Body of pancreas (tissue), 4 donors: ENCODE data around the gene MICAL1. TPM values are rescaled to one million over a fixed set of nuclear protein-coding genes. Genes with fewer than 3 reads are reported as not detected.
A peak's percentile ranks its signal among the peaks of the same experiment; 100 is the strongest.
"Not testable (repeated sequence)": the region's sequence is repeated elsewhere in the genome, so short reads cannot be mapped to it uniquely, and the experiment has no call there.

Source experiments
- ATAC-seq: fragments of 150-250 bp; one replicate; pipeline ENCODE4 v1.9.1; 2016
- DNase-seq, 4 donors: peaks; one replicate each; pipeline ENCODE4 v3.0.0-alpha.2; 2019
- H3K27ac ChIP-seq, 4 donors: fragments of 200-600 bp; sonication (generic); 1 replicate in 3 of 4; 2 replicates in 1 of 4; pipeline versions ENCODE4 v1.5.1 to v1.6.1; 2016 to 2019; ENCODE audit warnings: mild to moderate bottlenecking in 1 of 4, mixed read lengths in 1 of 4, moderate library complexity in 1 of 4
- H3K27me3 ChIP-seq, 2 donors: fragments of 200-600 bp; sonication (generic); one replicate each; pipeline ENCODE4 v1.6.0; 2016; ENCODE audit warnings: mild to moderate bottlenecking in 1 of 2
- H3K36me3 ChIP-seq, 2 donors: fragments of 200-600 bp; sonication (generic); replicated peaks in 1 of 2; 2 replicates each; pipeline ENCODE4 v1.5.1; 2016; ENCODE audit warnings: low read depth in 2 of 2; ENCODE audit not compliant: insufficient read depth in 1 of 2
- H3K4me1 ChIP-seq: fragments of 200-600 bp; sonication (generic); one replicate; pipeline ENCODE4 v1.6.0; 2016
- H3K4me3 ChIP-seq, 2 donors: fragments of 200-600 bp; sonication (generic); 1 replicate in 1 of 2; 2 replicates in 1 of 2; pipeline ENCODE4 v1.5.1; 2016 to 2019
- H3K9me3 ChIP-seq, 3 donors: fragments of 200-600 bp; sonication (generic); 1 replicate in 2 of 3; 2 replicates in 1 of 3; pipeline ENCODE4 v1.5.1; 2016
- CTCF ChIP-seq, 7 experiments: fragments of 450-650 bp in 4 of 7; fragments of 200-600 bp in 3 of 7; sonication (generic) in 3 of 7; IDR thresholded peaks; one replicate each; pipeline ENCODE4 v1.5.1; 2016 to 2019; ENCODE audit warnings: antibody characterized with exemption in 7 of 7
- POLR2A ChIP-seq, 3 donors: fragments of 450-650 bp; IDR thresholded peaks; one replicate each; pipeline ENCODE4 v1.6.1; 2016; ENCODE audit warnings: antibody characterized with exemption in 3 of 3, mild to moderate bottlenecking in 2 of 3
- WGBS, 2 donors: methylation state at CpG; one replicate each; pipeline ENCODE4 v1.1.5; 2017; 5-methylcytosine and 5-hydroxymethylcytosine counted together
- intact Hi-C: fragments of 100-400 bp; cut with DNase I; formaldehyde crosslinking; loops from one replicate; pipeline ENCODE4 v1.15.1; 2023
- total RNA-seq, 2 donors: library from RNA; depleted of rRNA; stranded (reverse); fragments of >200 nt; gene quantifications; one replicate each; pipeline ENCODE4 v1.1.0, GENCODE V29; 2016

Gene MICAL1
- total RNA-seq, 2 donors from 2014 or later, result 16.1 to 26.0 TPM

GRCh38 chr6:109466212-109466923, 10.8 kb upstream of the MICAL1 start:
- intact Hi-C loops, result no loop called here
- no peaks in the 10 kb centered on the region for H3K9me3 ChIP-seq
- H3K36me3 ChIP-seq, result peaks cover 0 to 2% of the 10 kb centered on the region in 2 donors
- no peak overlapping the region for H3K4me3 ChIP-seq
- WGBS, 2 donors, result 58 to 59% methylated on average over 7 of the region's 7 CpGs
- ATAC-seq (peak; percentile 17), DNase-seq (no peak)
- no peaks in the 10 kb centered on the region for H3K27me3 ChIP-seq
- TF ChIP-seq CTCF (IDR thresholded peaks at IDR 0.05) (no peak), POLR2A (IDR thresholded peaks at IDR 0.05) (no peak)
- H3K27ac ChIP-seq, result peak overlapping the region in 3 of 4 donors; percentile 30 to 42 (median 38)
- H3K4me1 ChIP-seq, result peaks cover 11% of the 10 kb centered on the region

- H3K27ac ChIP-seq, result peak overlapping the region in 3 of 4 donors; percentile 30 to 42 (median 38)
- H3K9me3 ChIP-seq, result no peaks in the 10 kb centered on the region
- peaks cover 11% of the 10 kb centered on the region for H3K4me1 ChIP-seq
- no peaks in the 10 kb centered on the region for H3K27me3 ChIP-seq
- no peak overlapping the region for H3K4me3 ChIP-seq
- 47 to 49% methylated on average over 7 of the region's 7 CpGs for WGBS, 2 donors
- TF ChIP-seq POLR2A (IDR thresholded peaks at IDR 0.05), result no peak
- TF ChIP-seq CTCF (IDR thresholded peaks at IDR 0.05), result no peak
- DNase-seq (peak; percentile 45 to 77 (median 64)), ATAC-seq (peak; percentile 77)
- intact Hi-C loops, result no loop called here
- H3K36me3 ChIP-seq, result peaks cover 0 to 2% of the 10 kb centered on the region in 2 donors
Observed at GRCh38 chr6:109465772-109466171, 10.2 kb upstream of the MICAL1 start.

GRCh38 chr6:109461733-109462526, 6.4 kb upstream of the MICAL1 start:
- ATAC-seq (no peak), DNase-seq (no peak)
- peaks cover 11% of the 10 kb centered on the region for H3K4me1 ChIP-seq
- no peaks in the 10 kb centered on the region for H3K27me3 ChIP-seq
- H3K4me3 ChIP-seq, result no peak overlapping the region
- no peak overlapping the region for H3K27ac ChIP-seq
- TF ChIP-seq POLR2A (IDR thresholded peaks at IDR 0.05), result no peak
- TF ChIP-seq CTCF (IDR thresholded peaks at IDR 0.05), result no peak
- H3K36me3 ChIP-seq, result peaks cover 0 to 2% of the 10 kb centered on the region in 2 donors
- WGBS, 2 donors, result 76 to 78% methylated on average over 1 of the region's 1 CpG
- intact Hi-C loops, result no loop called here
- H3K9me3 ChIP-seq, result no peaks in the 10 kb centered on the region

GRCh38 chr6:109461205-109461604, 5.6 kb upstream of the MICAL1 start:
- H3K27me3 ChIP-seq, intact Hi-C loops, H3K4me3 ChIP-seq, H3K9me3 ChIP-seq, DNase-seq, ATAC-seq, H3K27ac ChIP-seq, H3K36me3 ChIP-seq: not testable (repeated sequence)
- H3K4me1 ChIP-seq, result peaks cover 12% of the 10 kb centered on the region
- WGBS, 2 donors, result 100% methylated on average over 1 of the region's 1 CpG

- TF ChIP-seq POLR2A (IDR thresholded peaks at IDR 0.05) (no peak), CTCF (IDR thresholded peaks at IDR 0.05) (no peak)
- ATAC-seq (no peak), DNase-seq (no peak)
- Histone ChIP-seq H3K4me1 (peaks cover 9% of the 10 kb centered on the region), H3K27ac (no peak overlapping the region), H3K9me3 (no peaks in the 10 kb centered on the region), H3K36me3 (peaks cover 0 to 2% of the 10 kb centered on the region in 2 donors), H3K27me3 (no peaks in the 10 kb centered on the region), H3K4me3 (no peak overlapping the region)
- WGBS, 2 donors, result 53 to 68% methylated on average over 3 of the region's 3 CpGs
- intact Hi-C loops, result no loop called here
Observed at GRCh38 chr6:109460161-109460829, 4.7 kb upstream of the MICAL1 start.
